OCI-LY1 (cell line): ENCODE measurements around the gene DLD.

Experiments
- H2AFZ ChIP-seq: fragments of 200-600 bp; sonication (generic), shearing (Covaris generic); 2 replicates; pipeline ENCODE4 v1.6.0; 2014; ENCODE audit warnings: antibody characterized with exemption, mild to moderate bottlenecking, low read length
- H3F3A ChIP-seq: fragments of 200-600 bp; sonication (generic), shearing (Covaris generic); 2 replicates; pipeline ENCODE4 v1.6.0; 2014; ENCODE audit warnings: mild to moderate bottlenecking, antibody characterized with exemption, low read length, moderate library complexity; ENCODE audit not compliant: insufficient read depth
- H3K27ac ChIP-seq: fragments of 200-600 bp; sonication (generic); 2 replicates; pipeline ENCODE4 v1.5.1; 2014; ENCODE audit warnings: low read length, mixed run types, mild to moderate bottlenecking, low read depth; ENCODE audit not compliant: poor library complexity, severe bottlenecking
- H3K27me3 ChIP-seq: fragments of 200-600 bp; sonication (generic); 2 replicates; pipeline ENCODE4 v1.6.0; 2014; ENCODE audit warnings: antibody characterized with exemption, mild to moderate bottlenecking, low read length, moderate library complexity; ENCODE audit not compliant: insufficient read depth
- H3K36me3 ChIP-seq: fragments of 200-600 bp; sonication (generic); 2 replicates; pipeline ENCODE4 v1.6.1; 2014; ENCODE audit warnings: mild to moderate bottlenecking, antibody characterized with exemption, low read length, moderate library complexity, mixed read lengths; ENCODE audit not compliant: insufficient read depth
- H3K4me1 ChIP-seq: fragments of 200-600 bp; sonication (generic); 2 replicates; pipeline ENCODE4 v1.5.1; 2014; ENCODE audit warnings: mild to moderate bottlenecking, low read length, moderate library complexity; ENCODE audit not compliant: insufficient read depth, severe bottlenecking
- H3K4me2 ChIP-seq: fragments of 200-600 bp; sonication (generic), shearing (Covaris generic); 2 replicates; pipeline ENCODE4 v1.6.1; 2014; ENCODE audit warnings: low read length
- H3K4me3 ChIP-seq: fragments of 200-600 bp; sonication (generic); 2 replicates; pipeline ENCODE4 v1.5.1; 2014; ENCODE audit warnings: low read length, low read depth, mild to moderate bottlenecking, mixed read lengths; ENCODE audit not compliant: poor library complexity, severe bottlenecking
- H3K79me2 ChIP-seq: fragments of 200-600 bp; shearing (Covaris generic); 2 replicates; pipeline ENCODE4 v1.6.1; 2016; ENCODE audit warnings: mixed run types, low read length, mixed read lengths; ENCODE audit not compliant: insufficient read depth
- H3K9ac ChIP-seq: fragments of 200-600 bp; sonication (generic), shearing (Covaris generic); 2 replicates; pipeline ENCODE4 v1.6.1; 2014; ENCODE audit warnings: mild to moderate bottlenecking, low read length, mixed read lengths
- H3K9me2 ChIP-seq: fragments of 200-600 bp; sonication (generic), shearing (Covaris generic); 2 replicates; pipeline ENCODE4 v1.6.1; 2014; ENCODE audit warnings: low read depth, mild to moderate bottlenecking, low read length, mixed read lengths
- H3K9me3 ChIP-seq: fragments of 200-600 bp; shearing (Covaris generic); 2 replicates; pipeline ENCODE4 v1.6.1; 2014; ENCODE audit warnings: low read length, mixed read lengths
- H4K20me1 ChIP-seq: fragments of 200-600 bp; sonication (generic), shearing (Covaris generic); 2 replicates; pipeline ENCODE4 v1.6.0; 2016; ENCODE audit warnings: mild to moderate bottlenecking, low read length; ENCODE audit not compliant: insufficient read depth
- CTCF ChIP-seq: fragments of 200-600 bp; sonication (generic), shearing (Covaris generic); IDR thresholded peaks from 2 replicates; pipeline ENCODE4 v1.5.1; 2017; ENCODE audit warnings: mild to moderate bottlenecking, antibody characterized with exemption, low read length, moderate library complexity, mixed read lengths
- EZH2 ChIP-seq: fragments of 200-600 bp; sonication (generic), shearing (Covaris generic); IDR thresholded peaks from 2 replicates; pipeline ENCODE4 v1.8.0; 2017; ENCODE audit warnings: borderline replicate concordance, mixed run types, mild to moderate bottlenecking, antibody characterized with exemption, low read length, moderate library complexity, mixed read lengths

DLD gene

GRCh38 chr7:107939573-107940489 is 48.8 kb downstream of the DLD start:
- TF ChIP-seq CTCF: no peak
- TF ChIP-seq EZH2: no peak
- H3K4me3 ChIP-seq: no peak overlapping the region
- no peak overlapping the region for H2AFZ ChIP-seq
- H3K27ac ChIP-seq: no peak overlapping the region
- H4K20me1 ChIP-seq: no peaks in the 10 kb centered on the region
- H3K36me3 ChIP-seq: no peaks in the 10 kb centered on the region
- H3K4me1 ChIP-seq: no peaks in the 10 kb centered on the region
- no peaks in the 10 kb centered on the region for H3K9me2 ChIP-seq
- no peaks in the 10 kb centered on the region for H3K79me2 ChIP-seq
- H3K4me2 ChIP-seq: no peak overlapping the region
- no peaks in the 10 kb centered on the region for H3K27me3 ChIP-seq
- no peaks in the 10 kb centered on the region for H3K9me3 ChIP-seq
- no peak overlapping the region for H3K9ac ChIP-seq
- no peaks in the 10 kb centered on the region for H3F3A ChIP-seq

- Histone ChIP-seq H3K9me3 (no peaks in the 10 kb centered on the region), H3K4me3 (no peak overlapping the region), H3K4me1 (no peaks in the 10 kb centered on the region), H3K27ac (no peak overlapping the region), H3K36me3 (no peaks in the 10 kb centered on the region), H3K9ac (no peak overlapping the region), H3K79me2 (no peaks in the 10 kb centered on the region), H3K27me3 (no peaks in the 10 kb centered on the region), H3F3A (no peaks in the 10 kb centered on the region), H3K9me2 (no peaks in the 10 kb centered on the region), H4K20me1 (no peaks in the 10 kb centered on the region), H2AFZ (no peak overlapping the region), H3K4me2 (no peak overlapping the region)
- TF ChIP-seq CTCF: no peak
- no peak for TF ChIP-seq EZH2
Observed at GRCh38 chr7:107940951-107941350, 50.0 kb downstream of the DLD start.

GRCh38 chr7:107943018-107943417 is 52.0 kb downstream of the DLD start:
- Histone ChIP-seq H3K4me2 (no peak overlapping the region), H3K4me1 (no peaks in the 10 kb centered on the region), H3K27me3 (no peaks in the 10 kb centered on the region), H3K9ac (no peak overlapping the region), H3K4me3 (no peak overlapping the region), H3K79me2 (no peaks in the 10 kb centered on the region), H2AFZ (no peak overlapping the region), H3F3A (no peaks in the 10 kb centered on the region), H3K9me3 (no peaks in the 10 kb centered on the region), H3K27ac (no peak overlapping the region), H3K9me2 (no peaks in the 10 kb centered on the region), H3K36me3 (no peaks in the 10 kb centered on the region), H4K20me1 (no peaks in the 10 kb centered on the region)
- TF ChIP-seq CTCF (no peak), EZH2 (no peak)
